ENCODE measurements around the gene EMX1.

EMX1 gene

DNA sequence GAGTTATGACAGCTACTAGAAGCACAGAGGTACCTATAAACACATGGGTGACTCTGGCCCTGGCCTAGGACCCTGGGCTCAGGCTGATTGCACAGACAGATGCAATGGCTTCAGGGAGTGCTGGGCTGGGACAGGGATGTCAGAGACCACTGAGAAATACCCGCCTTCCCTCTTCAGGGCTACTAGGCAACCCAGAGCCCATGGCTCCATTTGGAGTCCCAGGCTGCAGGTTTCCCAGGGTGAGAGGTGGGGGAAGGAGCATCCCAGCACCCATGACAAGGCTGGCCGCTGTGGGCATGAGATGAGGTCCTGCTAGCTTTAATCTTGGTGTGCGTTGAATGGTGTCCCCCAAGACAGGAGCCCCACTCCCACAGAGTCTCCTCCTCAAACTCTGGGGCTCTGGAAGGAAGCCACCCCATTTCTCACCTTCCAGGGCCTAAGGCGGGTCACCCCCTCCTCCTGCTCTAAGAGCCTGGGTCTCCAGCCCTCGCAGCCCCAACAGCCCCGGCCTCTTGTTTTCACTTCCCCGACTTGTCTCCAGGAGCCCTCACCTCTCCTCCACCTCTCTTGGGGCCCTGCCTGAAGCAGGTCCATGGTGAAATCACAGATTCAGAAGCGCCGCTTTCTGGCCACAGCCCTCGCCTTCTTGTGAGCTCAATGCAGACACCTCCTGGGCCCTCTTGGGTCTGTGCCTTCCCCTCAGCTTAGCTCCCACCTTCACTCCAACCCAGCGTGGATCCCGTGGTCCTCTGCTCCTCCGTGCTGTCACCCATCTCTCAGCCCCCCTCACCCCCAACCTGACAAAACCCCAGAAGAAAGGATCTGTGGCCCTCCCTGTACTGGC lies 41.4 kb downstream of the EMX1 start:
- DNase-seq (ENCODE audit: low read depth in 3 of 3): no peak

DNA sequence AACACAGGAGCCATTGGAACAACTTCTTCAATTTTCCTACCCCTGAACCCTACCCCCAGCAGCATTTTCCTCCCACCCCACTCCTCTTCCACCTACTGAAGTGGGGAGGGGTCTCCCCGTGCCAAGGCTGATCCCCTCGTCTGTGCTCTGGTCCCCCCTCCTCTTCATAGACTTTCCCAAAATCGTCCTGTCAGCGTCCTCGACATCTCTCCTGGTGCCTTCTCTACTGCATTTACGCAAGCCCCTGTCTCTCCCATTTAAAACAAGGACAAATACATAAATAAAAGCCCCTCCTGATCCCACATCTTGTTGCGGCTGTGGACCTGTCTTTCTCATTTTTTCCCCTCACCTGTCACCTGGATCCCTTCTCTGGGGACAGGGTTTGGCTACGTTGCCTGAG lies 42.2 kb downstream of the EMX1 start:
- no peak for DNase-seq (ENCODE audit: low read depth in 3 of 3)

DNA sequence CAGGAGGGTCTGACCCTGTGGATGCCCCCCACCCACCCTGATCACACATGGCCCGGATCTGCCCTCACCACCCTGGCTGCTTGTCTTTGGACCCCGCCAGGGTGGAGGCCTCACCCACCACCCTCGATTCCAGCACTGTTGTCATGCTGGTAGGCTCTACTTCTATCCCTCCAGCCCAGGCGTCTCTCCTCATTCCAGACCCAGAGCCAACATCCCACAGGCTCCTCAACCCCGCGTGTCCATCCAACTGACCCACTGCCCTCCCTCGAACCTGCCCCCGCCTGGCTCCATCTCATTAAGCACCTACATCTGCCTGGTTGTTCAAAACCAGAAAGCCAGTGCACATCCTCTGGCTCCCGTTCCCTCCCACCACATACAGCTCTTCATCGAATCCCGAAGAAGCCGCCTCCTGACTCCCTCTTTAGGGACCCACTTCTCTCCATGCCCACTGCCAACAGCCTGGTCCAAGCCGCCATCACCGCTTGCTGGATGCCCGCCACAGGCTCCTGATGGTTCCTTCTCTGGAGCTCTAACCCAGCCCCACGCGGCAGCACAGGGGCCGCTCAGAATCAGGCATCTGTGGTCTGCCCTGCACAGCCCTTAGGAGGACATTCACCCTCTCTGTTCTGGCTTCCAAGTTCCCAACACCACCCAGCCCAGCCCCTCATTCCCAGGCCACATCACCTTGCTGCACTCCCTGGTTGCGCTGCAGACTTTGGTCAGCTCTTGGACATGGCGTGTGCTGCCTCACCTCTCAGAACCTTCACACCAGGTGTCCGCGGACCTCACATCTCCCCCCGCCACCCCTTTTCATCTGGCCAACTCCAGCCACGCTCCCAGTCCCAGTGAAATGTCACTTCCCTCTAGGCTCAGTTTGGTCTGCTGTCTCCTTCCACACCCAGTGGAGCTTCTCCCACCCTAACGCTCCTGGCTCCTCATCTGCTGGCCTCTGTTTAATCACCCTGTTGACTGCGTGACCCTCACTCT lies 43.0 kb downstream of the EMX1 start:
- DNase-seq (ENCODE audit: low read depth in 3 of 3): no peak

DNA sequence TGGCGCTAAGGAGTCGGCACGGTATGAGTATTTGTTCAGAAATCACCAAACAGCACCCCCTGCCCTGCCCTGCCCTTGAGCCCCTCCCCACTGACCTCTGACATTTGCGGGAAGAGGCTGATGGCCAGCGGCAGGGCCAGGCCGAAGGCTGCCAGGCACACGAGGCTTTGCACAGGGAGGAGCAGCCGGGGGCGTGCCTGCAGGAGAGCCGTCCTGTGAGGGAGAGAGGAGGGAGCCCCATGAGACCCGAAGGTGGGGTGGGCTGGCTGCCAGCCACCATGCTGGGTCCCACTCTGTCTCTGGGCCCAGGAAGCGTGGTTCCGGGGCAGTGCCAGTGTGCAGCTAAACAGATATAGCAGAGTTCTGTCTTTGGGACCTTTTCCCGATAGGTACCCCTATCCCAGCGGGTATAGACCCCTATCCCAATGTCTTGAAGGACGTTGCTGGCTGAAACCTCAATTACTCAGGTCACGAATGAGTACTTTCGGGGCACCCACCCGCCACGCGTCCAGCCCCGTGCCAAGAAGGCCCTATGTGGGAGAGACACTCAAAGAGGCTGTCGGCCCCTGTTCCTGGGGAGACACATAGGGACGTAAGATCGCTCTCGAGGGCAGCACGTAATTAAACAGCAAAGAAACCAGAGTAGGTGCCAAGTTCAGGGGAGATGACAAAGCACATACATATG lies 43.9 kb downstream of the EMX1 start:
- no peak for DNase-seq (ENCODE audit: low read depth in 3 of 3)

DNA sequence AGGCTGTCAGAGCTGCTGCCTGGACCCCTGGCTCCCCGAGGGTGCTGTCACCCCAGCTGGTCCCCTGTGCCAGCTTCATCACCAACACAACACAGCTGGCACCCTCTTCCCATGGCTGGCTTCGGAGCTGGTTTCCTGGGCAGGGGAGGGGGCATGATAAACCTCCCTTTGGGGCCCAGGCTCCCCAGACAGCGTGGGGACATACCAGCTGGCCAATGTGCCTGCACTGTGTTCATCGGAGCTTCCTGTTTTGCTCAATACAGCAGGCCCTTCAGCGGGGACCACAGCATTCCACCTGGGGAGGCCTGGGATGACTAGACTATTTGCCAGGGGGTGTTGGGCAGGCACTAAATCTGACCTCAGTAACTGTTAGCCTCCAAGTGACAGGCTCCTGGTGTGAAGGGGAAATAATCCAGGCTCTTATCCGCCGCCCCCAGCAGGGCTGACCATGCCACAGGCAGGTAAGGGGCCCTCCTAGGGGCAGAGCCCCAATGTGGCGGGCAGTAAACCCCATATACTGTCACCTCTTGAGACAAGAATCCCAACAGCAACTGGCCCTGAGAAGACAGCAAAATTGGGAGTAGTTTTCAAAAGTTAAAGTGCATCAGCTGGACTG lies 44.6 kb downstream of the EMX1 start:
- DNase-seq (ENCODE audit: low read depth in 3 of 3): no peak

DNA sequence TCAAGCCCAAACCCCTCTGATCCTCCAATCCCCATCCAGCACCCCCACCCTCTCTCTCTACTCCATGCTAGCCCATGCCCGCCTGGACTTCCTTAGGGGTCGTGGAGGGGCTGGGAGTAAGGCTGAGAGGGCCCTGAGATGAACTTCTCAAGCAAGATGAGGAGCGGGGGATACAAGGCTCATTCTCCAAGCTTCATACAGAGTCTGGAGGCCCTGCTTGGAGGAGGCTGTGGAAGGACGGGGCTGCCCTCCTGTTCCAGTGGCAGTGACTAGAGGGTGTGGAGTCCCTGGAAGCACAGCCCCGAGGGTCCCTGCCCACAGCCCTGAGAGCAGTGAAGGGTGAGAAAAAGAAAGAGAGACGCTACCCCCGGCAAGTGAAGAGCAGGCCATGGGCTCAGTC lies 45.6 kb downstream of the EMX1 start:
- DNase-seq (ENCODE audit: low read depth in 3 of 3): no peak

DNA sequence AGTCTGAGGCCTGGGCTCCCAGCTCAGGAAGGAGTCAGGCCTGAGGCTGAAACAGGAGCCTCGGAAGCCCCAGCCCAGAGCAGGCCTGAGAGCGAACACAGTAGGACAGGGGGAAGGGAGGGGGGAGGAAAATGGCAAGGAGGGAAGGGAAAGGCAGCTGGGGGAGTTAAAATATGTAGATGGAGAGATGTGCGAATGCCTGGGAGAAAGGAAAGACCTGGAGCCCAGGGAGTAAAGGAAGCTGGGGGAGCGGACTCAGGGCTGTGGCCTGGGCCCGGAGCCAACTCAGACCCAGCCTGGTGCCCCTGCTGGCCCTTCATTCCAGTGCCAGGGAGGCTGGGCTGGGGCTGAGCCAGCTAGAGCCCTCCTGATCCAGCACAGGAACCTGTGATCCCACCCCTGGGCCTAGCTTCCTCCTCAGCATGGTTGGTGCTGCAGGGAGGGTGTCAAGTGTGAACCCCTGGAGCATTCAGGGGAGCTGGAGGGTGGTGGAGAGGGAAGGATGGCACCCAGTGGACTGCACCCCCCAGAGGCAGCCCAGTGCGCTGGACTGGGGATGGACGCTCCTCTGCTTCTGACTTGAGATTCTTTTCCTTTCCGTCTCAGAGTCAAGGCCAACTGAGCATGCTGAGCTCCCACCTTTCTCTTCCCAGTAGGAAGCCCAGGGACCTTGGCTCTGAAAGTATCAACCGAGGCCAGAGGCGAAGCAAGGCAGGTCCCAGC lies 46.3 kb downstream of the EMX1 start:
- no peak for DNase-seq (ENCODE audit: low read depth in 3 of 3)

DNA sequence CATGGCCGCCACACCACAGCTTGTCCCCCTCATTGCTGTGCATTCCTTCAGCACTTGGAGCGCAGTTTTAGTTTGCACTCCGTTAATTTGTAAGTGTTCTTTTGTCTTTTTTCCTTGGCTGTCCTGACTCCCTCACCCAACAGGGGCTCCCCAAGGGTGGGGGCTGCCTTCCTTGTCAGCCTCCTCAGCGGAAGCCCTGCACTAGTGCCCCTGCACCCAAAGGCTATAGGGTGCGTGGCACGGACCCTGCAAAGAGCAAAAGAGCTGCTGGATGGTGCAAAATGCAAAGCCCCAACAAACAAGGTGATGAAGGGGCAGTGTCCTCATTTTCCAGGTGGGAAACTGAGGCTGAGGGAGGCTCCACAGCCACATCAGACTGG lies 46.8 kb downstream of the EMX1 start:
- DNase-seq (ENCODE audit: low read depth in 3 of 3): no peak

DNA sequence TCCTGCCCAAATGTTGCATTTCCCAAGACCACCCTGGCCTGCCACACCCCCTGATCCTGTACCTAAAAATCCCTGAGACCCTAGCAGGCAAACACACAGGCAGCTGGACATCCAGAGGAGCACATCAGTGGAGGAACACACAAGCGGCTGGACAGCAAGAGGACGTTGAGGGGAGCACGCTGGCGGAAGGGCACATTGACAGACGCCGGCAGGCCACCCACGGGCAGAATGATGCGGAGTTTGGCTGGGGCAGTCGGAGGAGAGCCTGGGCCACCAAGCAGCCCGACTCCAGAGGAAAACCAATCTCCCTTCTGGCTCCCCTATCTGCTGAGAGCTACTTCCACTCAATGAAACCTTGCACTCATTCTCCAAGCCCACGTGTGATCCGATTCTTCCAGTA lies 47.7 kb downstream of the EMX1 start:
- no peak for DNase-seq (ENCODE audit: low read depth in 3 of 3)

DNA sequence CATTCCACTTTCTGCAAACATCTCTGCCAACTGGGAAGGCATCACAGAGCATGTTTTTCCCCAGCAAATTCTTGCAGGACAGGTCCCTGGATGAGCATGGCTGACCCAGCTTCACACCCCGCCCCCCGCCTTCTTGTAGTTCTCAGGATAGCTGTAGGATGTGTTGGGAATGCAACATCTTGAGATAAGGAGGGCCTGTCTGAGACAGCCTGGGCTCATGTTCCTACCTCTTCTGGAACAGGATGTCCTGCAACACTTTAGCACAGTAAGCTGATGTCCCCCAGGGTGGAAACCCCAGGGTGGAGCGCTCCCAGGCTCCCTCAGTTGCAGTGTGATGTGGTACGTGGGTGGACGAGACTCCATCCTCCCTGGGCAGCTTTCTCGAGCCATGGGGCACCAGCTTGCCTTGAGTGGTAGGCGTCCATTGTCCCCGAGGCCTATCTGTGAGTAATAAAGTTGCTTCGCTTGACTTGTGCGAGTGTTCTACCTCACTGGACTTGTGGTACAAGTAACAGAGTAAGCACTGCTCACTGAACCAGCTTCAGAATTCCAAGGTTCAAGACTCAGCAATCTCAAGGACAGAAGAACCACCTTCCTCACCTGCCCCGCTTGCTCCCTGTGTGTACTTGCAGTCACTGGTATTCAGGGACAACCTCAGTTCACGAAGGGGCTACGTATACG lies 48.6 kb downstream of the EMX1 start:
- DNase-seq (ENCODE audit: low read depth in 3 of 3): no peak

DNA sequence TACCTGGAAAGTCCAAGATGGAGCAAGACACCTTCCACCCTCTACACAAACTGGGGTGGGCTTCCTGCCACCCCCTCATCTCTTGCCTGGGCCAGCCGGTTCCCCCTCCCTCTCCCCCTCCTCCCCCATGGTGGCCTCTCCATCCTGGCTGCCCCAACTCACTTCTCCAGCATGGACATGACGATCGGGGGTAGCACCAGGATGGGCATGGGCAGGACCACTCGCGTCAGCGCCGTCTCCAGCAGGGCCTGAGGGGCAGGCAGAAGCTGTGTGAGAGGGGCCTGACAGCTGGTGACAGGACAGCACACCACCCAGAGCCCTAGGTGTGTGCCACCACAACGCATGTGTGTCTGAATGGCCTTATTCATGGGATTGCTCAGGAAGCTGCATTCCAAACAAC lies 51.0 kb downstream of the EMX1 start:
- DNase-seq (ENCODE audit: low read depth in 3 of 3): no peak

DNA sequence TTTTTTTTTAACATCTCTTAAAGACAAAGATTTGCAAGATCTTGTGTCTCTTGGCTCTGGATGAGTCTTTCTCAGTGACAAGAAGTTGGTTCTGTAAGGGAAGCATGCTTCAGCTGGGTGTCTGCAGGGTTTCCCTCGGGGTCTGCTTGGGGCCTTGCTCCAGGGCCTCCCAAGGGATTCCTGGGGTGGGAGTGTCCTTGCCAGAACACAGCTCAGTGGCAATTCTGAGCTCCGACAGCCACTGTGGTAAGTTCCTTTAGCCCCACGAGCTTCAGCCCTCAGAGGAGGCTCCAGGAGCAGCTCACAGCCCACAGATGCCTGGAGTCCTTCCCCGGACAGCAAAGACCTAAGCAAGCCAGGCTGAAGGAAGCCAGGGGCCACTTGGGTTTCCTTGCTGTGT lies 52.4 kb downstream of the EMX1 start:
- DNase-seq (ENCODE audit: low read depth in 3 of 3): no peak

DNA sequence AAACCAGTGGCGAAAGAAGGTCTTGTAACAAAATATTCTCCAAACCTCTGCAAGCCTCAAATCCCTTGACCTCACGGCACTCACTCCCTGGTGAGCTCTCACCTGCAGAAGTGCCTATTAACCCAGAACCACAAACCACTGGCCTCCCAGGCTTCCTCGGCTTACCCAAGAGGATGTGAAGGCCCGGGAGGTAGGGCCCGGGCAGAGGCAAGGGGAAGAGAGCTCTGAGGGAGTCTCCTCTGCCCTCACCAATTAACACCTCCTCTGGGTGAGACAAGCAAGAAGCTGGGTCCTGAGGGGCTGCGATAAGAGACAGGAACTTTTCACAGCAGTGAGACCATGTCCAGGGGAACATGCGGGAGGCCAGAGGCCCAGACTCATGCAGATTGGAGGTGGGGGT lies 53.7 kb downstream of the EMX1 start:
- no peak for DNase-seq (ENCODE audit: low read depth in 3 of 3)

DNA sequence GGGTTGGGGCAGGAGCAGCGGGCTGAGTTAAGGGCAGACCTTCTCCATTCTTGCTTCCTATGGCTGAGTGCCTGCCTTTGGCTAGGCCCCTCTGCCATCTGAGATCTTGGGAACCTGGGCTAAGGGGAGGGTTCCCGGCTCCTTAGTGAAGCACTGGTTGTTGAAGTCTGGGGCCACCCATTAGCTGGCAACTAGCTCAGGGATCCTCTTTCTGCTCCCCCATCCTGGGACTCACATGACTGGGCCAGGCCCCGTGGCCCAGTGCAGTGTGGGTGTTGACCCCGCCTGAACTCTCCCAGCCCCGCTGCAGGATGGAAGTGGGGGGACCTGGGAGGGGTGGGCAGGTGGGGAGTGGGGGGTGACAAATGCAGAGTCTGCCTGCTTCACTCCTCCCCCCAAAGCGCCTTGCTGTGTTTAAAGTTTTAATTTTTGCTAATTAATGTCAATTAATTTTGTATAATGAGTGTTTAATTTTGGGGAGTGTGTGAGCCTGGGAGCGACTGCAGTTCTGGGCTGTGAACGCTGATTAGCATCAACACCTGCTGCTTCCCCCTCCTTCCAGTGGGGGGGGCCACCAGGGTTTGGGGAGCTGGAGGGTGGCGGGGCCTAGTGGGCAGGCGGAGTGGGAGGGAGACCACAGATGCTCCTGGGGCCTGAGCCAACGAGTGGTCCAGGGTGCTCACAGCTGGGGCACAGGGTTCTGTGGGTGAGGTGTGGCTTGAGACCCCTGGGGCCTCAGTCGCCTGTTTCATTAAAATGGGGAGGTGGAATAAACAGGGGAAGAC lies 55.2 kb downstream of the EMX1 start:
- no peak for DNase-seq (ENCODE audit: low read depth in 3 of 3)

DNA sequence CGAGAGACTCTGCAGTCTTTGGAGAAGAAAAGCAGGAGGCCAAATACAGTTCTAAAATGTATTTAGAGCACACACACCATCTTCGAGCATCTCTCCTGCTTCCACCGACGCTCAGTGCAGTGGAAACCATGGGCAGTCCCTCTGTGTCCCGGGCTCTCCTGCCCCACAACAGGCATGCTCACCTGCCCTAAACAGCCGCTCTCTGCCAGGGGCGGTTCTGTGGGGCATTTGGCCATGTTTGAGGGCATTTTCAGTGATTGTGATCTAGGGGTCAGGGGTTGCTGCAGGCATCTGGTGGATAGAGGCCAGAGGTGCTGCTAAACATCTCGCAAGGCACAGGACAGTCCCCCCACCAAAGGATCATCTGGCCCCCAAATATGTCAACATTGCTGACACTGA lies 55.8 kb downstream of the EMX1 start:
- no peak for DNase-seq (ENCODE audit: low read depth in 3 of 3)

DNA sequence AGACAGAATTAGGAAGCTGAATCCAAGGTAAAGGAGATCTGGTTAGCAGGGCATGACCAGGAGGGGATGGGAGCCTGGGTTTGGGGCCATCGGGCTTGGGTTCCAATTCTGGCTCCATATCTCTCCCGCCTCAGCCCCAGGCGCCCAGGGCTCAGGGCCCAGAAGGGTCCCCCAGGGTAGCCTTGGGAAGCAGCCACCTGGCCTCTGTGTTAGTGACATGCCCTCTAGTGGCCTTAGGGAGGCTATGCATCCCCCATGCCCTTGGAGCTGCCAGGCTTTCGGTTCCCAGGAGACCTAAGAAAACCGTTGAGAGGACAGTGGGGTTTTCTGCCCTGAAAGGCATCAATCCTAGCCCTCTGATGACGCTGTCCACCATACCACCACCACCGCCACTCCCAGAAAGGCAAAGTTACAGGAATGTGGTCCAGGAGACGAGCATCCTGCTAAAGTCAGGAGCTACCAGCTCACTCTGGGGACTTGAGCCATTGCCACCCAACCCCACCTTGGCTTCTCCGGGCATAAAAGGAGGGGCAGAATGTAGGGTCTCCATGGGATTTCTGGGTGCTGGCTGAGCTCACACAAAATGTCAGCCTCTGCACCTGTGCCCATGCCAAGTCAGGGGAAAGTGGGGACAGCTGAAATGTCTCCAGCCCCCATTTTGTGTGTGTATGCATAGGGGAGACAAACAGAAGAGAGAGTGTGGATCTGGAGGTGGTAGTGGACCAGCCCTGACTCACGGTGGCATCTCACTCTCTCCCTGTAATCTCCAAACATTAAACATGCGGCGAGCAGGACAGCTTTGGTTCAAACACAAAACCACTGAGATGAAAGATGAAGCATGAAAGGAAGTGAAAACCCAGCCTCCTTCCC lies 56.5 kb downstream of the EMX1 start:
- DNase-seq (ENCODE audit: low read depth in 3 of 3): peak in 1 of 3 experiments; percentile 7

DNA sequence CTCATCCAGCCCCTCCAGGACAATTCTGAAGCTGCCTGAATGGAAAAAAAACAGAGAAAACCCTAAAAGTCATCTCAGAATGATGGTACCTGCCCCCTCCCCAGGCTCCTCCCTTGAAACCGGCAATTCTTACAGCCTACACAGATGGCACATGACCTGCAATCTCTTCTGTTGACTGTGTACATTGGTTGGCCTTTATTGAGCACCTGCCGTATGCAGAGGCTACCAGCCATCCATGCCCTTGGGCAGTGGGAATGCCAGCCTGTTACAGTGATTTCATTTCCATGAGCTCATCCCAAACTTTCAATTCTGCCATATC lies 57.1 kb downstream of the EMX1 start:
- DNase-seq (ENCODE audit: low read depth in 3 of 3): no peak

DNA sequence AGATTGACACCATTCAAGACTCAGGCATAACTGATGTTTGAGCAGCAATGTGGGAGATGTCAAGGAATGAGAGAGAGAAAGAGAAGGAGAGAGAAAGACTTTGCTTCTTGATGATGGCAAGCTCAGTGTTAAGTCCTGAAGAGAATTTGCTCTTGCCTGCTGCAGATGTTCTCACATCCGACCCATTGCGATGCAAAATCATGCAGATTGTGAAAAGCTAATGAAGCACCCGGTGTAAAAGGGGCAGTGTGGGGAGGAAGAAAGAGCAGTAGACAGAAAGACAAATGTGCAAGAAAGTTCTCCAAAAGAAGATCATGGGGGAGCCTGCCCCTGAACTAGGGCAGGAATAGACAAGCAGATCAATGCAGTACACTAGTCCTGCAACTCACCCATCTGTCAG lies 57.7 kb downstream of the EMX1 start:
- no peak for DNase-seq (ENCODE audit: low read depth in 3 of 3)

DNA sequence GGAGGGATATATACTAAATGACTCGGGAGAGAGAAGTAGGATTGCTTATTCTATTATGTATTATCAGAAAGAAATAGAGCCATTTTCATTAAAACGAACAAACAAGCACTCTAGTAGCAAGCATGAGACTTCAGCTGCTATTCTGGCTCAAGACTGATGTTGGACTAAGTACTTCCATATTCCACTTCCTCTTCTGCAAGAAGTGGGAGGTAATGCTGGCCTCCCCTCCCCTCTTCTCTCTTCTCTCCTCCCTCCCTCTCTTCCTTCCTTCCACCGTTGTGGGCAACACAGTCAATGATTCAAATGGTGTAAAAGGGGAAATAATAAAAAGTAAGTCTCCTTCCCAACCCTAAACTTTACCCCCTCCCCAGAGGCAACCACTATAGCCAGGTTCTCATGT lies 62.6 kb downstream of the EMX1 start:
- no peak for DNase-seq (ENCODE audit: low read depth in 3 of 3)

All from stimulated activated CD4-positive, alpha-beta T cell treated with anti-CD3 and anti-CD28 coated beads, TNF-alpha, amount 100 ng/mL, for 4 hours (primary cell).